K562 (cell line): ENCODE results near the gene CNOT10. TPM values are rescaled to one million over a fixed set of nuclear protein-coding genes. Genes with fewer than 3 reads are reported as not detected.
A peak's percentile ranks its signal among the peaks of the same experiment; 100 is the strongest.

ENCODE experiments used
- ARID1B ChIP-seq: fragments of 450-650 bp; IDR thresholded peaks from 2 replicates; pipeline ENCODE4 v1.6.1; 2016; ENCODE audit warnings: antibody characterized with exemption, mild to moderate bottlenecking, inconsistent platforms
- CBFA2T3 ChIP-seq: fragments of 450-650 bp; IDR thresholded peaks from 2 replicates; pipeline ENCODE4 v1.6.1; 2017
- CHD4 ChIP-seq: fragments of 200-600 bp; sonication (generic); IDR thresholded peaks from 3 replicates; pipeline ENCODE4 v1.6.1; 2012; ENCODE audit warnings: low read depth, mild to moderate bottlenecking, mixed read lengths, low read length, inconsistent platforms; ENCODE audit not compliant: insufficient read depth, insufficient replicate concordance, poor library complexity, severe bottlenecking
- MYNN ChIP-seq, 2 experiments: sonication (generic); formaldehyde crosslinking in 1 of 2; IDR thresholded peaks; 2 replicates each; pipeline versions ENCODE4 v1.5.0 to v1.6.1; 2016 to 2020; ENCODE audit warnings: antibody characterized with exemption in 1 of 2, missing genetic modification reagents in 1 of 2
- PCBP2 ChIP-seq: fragments of 200-400 bp; formaldehyde crosslinking; IDR thresholded peaks from 2 replicates; pipeline ENCODE4 v1.6.1; 2018; ENCODE audit warnings: low read length, low read depth, mild to moderate bottlenecking, moderate library complexity; ENCODE audit not compliant: poor library complexity, severe bottlenecking
- POLR3G ChIP-seq: IDR thresholded peaks from 2 replicates; pipeline ENCODE4 v1.6.1; 2011; ENCODE audit not compliant: insufficient read length, insufficient replicate concordance; ENCODE audit errors: extremely low read depth
- SAP30 ChIP-seq: fragments of 200-600 bp; sonication (generic); IDR thresholded peaks from 2 replicates; pipeline ENCODE4 v1.6.1; 2012; ENCODE audit warnings: borderline replicate concordance, low read depth, mild to moderate bottlenecking, moderate library complexity, low read length, control low read depth, inconsistent platforms; ENCODE audit not compliant: insufficient read depth, poor library complexity, severe bottlenecking
- TAL1 ChIP-seq: fragments of 450-650 bp; IDR thresholded peaks from 2 replicates; pipeline ENCODE4 v1.6.1; 2016; ENCODE audit warnings: mild to moderate bottlenecking
- TFAM ChIP-seq: fragments of 250-450 bp; sonication (Bioruptor Pico); conservative IDR thresholded peaks from 2 replicates; pipeline ENCODE4 v1.5.0; 2021; ENCODE audit warnings: mild to moderate bottlenecking, moderate library complexity
- ZNF444 ChIP-seq: fragments of 250-450 bp; sonication (Bioruptor Pico); IDR thresholded peaks from 2 replicates; pipeline ENCODE4 v1.4.0; 2020; ENCODE audit warnings: mild to moderate bottlenecking, moderate library complexity
- polyA plus RNA-seq, 8 experiments: library from polyadenylated mRNA; depleted of rRNA in 4 of 8; stranded (reverse) in 5 of 8; unstranded in 3 of 8; fragments of >200 nt; fragmentation: Nextera tagmentation in 2 of 8; fragmentation: Illumina TruSeq in 1 of 8; extraction: Ambion mirVana in 2 of 8; extraction: Trizol in 1 of 8; gene quantifications; 2 replicates each; pipeline versions ENCODE4 v1.2.1 to v1.2.3, GENCODE V29; 2011 to 2014; ENCODE audit warnings: inconsistent platforms in 1 of 8, missing spikeins in 1 of 8
- total RNA-seq, 7 experiments: library from RNA; depleted of rRNA in 6 of 7; stranded (reverse); fragments of >200 nt in 6 of 7; fragmentation: Illumina TruSeq in 2 of 7; extraction: Trizol in 2 of 7; gene quantifications; 2 replicates each; pipeline versions ENCODE4 v1.2.1 to v1.2.3, GENCODE V29; 2011 to 2021; ENCODE audit warnings: low replicate concordance in 1 of 7
- TF ChIP-seq, protein P1 (sequence below): fragments of 450-650 bp; formaldehyde crosslinking; IDR thresholded peaks from 2 replicates; pipeline ENCODE4 v1.4.0; 2020; ENCODE audit warnings: mild to moderate bottlenecking
- TF ChIP-seq, protein P2 (sequence below): fragments of 250-450 bp; sonication (Bioruptor Pico); IDR thresholded peaks from 2 replicates; pipeline ENCODE4 v1.9.0; 2021; ENCODE audit warnings: mild to moderate bottlenecking, inconsistent platforms
- TF ChIP-seq, protein P3 (sequence below), 2 experiments: fragments of 150-350 bp in 1 of 2; IDR thresholded peaks; 2 replicates each; pipeline ENCODE4 v1.6.1; 2012 to 2016; ENCODE audit warnings: low read depth in 2 of 2, low read length in 2 of 2, mild to moderate bottlenecking in 1 of 2, moderate library complexity in 1 of 2
- TF ChIP-seq, protein P4 (sequence below): fragments of 450-650 bp; formaldehyde crosslinking; IDR thresholded peaks from 2 replicates; pipeline ENCODE4 v1.4.0; 2020; ENCODE audit warnings: mild to moderate bottlenecking, moderate library complexity
- TF ChIP-seq, protein P5 (sequence below): fragments of 250-450 bp; sonication (Bioruptor Pico); IDR thresholded peaks from 2 replicates; pipeline ENCODE4 v1.4.0; 2020; ENCODE audit warnings: mild to moderate bottlenecking, moderate library complexity

The CNOT10 gene
- total and polyA plus RNA-seq, 9 of the 15 experiments (the other 6 are each of a cell fraction or from before 2014, with no cell fraction given), result 35.7 to 114 (median 81.9) TPM

DNA sequence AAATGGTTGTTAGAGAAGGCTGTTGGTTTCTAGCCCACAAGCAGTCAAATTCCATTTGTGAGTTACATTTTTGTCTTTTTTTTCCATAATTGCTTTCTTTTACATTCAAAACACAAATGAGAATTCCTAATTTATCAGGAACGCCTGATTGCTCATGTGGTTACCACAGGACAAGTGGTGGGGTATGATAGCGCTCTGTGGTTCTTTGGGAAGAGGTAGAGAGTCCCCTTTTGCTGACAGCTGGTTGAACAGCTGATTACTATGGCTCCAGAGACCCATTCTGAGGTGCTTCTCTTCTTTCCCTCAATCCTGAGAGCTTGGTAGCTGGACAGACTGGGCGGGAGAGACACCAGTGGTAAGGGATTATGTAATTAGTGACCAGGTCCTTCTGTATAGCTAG is 24.4 kb downstream of the CNOT10 start (continued):
- TF ChIP-seq, protein P1, sequence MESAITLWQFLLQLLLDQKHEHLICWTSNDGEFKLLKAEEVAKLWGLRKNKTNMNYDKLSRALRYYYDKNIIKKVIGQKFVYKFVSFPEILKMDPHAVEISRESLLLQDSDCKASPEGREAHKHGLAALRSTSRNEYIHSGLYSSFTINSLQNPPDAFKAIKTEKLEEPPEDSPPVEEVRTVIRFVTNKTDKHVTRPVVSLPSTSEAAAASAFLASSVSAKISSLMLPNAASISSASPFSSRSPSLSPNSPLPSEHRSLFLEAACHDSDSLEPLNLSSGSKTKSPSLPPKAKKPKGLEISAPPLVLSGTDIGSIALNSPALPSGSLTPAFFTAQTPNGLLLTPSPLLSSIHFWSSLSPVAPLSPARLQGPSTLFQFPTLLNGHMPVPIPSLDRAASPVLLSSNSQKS (CRISPR knock-in tag), result 0 out of 2 replicates have a peak, but pooled peaks have one; percentile 53
- TF ChIP-seq SAP30, result peak; percentile 85
- TF ChIP-seq, protein P2, sequence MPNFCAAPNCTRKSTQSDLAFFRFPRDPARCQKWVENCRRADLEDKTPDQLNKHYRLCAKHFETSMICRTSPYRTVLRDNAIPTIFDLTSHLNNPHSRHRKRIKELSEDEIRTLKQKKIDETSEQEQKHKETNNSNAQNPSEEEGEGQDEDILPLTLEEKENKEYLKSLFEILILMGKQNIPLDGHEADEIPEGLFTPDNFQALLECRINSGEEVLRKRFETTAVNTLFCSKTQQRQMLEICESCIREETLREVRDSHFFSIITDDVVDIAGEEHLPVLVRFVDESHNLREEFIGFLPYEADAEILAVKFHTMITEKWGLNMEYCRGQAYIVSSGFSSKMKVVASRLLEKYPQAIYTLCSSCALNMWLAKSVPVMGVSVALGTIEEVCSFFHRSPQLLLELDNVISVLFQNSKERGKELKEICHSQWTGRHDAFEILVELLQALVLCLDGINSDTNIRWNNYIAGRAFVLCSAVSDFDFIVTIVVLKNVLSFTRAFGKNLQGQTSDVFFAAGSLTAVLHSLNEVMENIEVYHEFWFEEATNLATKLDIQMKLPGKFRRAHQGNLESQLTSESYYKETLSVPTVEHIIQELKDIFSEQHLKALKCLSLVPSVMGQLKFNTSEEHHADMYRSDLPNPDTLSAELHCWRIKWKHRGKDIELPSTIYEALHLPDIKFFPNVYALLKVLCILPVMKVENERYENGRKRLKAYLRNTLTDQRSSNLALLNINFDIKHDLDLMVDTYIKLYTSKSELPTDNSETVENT (CRISPR knock-in tag), result no peak
- peak; percentile 97 for TF ChIP-seq TAL1
- TF ChIP-seq, protein P3, sequence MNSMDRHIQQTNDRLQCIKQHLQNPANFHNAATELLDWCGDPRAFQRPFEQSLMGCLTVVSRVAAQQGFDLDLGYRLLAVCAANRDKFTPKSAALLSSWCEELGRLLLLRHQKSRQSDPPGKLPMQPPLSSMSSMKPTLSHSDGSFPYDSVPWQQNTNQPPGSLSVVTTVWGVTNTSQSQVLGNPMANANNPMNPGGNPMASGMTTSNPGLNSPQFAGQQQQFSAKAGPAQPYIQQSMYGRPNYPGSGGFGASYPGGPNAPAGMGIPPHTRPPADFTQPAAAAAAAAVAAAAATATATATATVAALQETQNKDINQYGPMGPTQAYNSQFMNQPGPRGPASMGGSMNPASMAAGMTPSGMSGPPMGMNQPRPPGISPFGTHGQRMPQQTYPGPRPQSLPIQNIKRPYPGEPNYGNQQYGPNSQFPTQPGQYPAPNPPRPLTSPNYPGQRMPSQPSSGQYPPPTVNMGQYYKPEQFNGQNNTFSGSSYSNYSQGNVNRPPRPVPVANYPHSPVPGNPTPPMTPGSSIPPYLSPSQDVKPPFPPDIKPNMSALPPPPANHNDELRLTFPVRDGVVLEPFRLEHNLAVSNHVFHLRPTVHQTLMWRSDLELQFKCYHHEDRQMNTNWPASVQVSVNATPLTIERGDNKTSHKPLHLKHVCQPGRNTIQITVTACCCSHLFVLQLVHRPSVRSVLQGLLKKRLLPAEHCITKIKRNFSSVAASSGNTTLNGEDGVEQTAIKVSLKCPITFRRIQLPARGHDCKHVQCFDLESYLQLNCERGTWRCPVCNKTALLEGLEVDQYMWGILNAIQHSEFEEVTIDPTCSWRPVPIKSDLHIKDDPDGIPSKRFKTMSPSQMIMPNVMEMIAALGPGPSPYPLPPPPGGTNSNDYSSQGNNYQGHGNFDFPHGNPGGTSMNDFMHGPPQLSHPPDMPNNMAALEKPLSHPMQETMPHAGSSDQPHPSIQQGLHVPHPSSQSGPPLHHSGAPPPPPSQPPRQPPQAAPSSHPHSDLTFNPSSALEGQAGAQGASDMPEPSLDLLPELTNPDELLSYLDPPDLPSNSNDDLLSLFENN (IDR thresholded peaks at IDR 0.05; ENCODE audit: low read depth in 2 of 2, low read length in 2 of 2), result peak in 1 of 2 experiments; percentile 93; a peak in 2 of 4 replicates
- TF ChIP-seq ZNF444 (CRISPR knock-in tag), result 0 out of 2 replicates have a peak, but pooled peaks have one; percentile 54
- no peak for TF ChIP-seq PCBP2
- TF ChIP-seq, protein P4, sequence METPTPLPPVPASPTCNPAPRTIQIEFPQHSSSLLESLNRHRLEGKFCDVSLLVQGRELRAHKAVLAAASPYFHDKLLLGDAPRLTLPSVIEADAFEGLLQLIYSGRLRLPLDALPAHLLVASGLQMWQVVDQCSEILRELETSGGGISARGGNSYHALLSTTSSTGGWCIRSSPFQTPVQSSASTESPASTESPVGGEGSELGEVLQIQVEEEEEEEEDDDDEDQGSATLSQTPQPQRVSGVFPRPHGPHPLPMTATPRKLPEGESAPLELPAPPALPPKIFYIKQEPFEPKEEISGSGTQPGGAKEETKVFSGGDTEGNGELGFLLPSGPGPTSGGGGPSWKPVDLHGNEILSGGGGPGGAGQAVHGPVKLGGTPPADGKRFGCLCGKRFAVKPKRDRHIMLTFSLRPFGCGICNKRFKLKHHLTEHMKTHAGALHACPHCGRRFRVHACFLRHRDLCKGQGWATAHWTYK (CRISPR knock-in tag), result 0 out of 2 replicates have a peak, but pooled peaks have one; percentile 49
- no peak for TF ChIP-seq POLR3G
- TF ChIP-seq MYNN (IDR thresholded peaks at IDR 0.05), result peak; percentile 81; the same call in 1 of the 2 replicates
- TF ChIP-seq MYNN (CRISPR knock-in tag; IDR thresholded peaks at IDR 0.05), result no peak
- TF ChIP-seq ARID1B, result peak; percentile 97
- TF ChIP-seq, protein P5, sequence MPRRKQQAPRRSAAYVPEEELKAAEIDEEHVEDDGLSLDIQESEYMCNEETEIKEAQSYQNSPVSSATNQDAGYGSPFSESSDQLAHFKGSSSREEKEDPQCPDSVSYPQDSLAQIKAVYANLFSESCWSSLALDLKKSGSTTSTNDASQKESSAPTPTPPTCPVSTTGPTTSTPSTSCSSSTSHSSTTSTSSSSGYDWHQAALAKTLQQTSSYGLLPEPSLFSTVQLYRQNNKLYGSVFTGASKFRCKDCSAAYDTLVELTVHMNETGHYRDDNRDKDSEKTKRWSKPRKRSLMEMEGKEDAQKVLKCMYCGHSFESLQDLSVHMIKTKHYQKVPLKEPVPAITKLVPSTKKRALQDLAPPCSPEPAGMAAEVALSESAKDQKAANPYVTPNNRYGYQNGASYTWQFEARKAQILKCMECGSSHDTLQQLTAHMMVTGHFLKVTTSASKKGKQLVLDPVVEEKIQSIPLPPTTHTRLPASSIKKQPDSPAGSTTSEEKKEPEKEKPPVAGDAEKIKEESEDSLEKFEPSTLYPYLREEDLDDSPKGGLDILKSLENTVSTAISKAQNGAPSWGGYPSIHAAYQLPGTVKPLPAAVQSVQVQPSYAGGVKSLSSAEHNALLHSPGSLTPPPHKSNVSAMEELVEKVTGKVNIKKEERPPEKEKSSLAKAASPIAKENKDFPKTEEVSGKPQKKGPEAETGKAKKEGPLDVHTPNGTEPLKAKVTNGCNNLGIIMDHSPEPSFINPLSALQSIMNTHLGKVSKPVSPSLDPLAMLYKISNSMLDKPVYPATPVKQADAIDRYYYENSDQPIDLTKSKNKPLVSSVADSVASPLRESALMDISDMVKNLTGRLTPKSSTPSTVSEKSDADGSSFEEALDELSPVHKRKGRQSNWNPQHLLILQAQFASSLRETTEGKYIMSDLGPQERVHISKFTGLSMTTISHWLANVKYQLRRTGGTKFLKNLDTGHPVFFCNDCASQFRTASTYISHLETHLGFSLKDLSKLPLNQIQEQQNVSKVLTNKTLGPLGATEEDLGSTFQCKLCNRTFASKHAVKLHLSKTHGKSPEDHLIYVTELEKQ, result no peak
- peak; percentile 98 for TF ChIP-seq CBFA2T3
- no peak for TF ChIP-seq TFAM
- no peak for TF ChIP-seq CHD4
